Esophagus squamous epithelium (tissue), 4 donors: ENCODE results near the gene MTCH1.

ENCODE experiments used
- POLR2A ChIP-seq, 4 donors: fragments of 450-650 bp; IDR thresholded peaks; one replicate each; pipeline ENCODE4 v1.6.1; 2017; ENCODE audit warnings: antibody characterized with exemption in 4 of 4, mild to moderate bottlenecking in 4 of 4, moderate library complexity in 3 of 4
- TF ChIP-seq, protein P1 (sequence below), 6 experiments: fragments of 450-650 bp in 4 of 6; fragments of 200-600 bp in 2 of 6; sonication (generic) in 2 of 6; IDR thresholded peaks; one replicate each; pipeline ENCODE4 v1.5.1; 2016 to 2019; ENCODE audit warnings: antibody characterized with exemption in 6 of 6, mild to moderate bottlenecking in 4 of 6, moderate library complexity in 4 of 6

DNA sequence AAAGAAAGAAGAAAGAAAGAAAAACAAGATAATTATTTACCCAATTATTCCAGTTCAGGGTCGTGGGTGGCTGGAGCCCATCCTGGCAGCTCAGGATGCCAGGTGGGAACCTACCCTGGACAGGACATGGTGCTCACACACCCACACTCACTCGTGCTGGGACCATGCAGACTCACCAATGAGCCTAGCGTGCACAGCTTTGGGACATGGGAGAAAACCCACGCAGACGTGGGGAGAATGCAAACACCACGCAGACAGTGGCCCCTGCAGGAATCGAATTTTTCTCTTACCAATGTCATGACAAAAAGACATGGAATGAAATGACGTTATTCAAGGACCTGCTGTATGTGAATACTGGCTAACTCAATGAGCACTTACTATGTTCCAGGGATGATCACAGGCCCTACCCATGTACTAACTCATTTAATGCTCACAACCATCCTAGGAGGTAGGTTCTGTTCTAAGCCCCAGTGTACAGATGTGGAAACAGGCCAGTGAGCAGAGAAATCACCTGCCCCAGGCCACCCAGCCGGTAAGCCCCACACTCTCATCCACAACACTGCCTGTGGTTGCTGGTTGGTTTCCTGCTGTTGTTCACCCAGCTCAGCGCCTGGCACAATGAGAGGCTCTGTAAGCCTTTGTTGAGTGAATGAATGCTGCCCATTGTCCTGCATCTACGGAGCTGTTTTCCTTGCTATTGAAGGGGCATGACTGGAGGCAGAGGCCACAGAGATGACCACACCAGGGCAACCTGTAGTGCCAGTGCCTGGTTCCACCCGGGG lies 38.2 kb downstream of the MTCH1 start:
- no peak for TF ChIP-seq POLR2A (IDR thresholded peaks at IDR 0.05)
- TF ChIP-seq, protein P1, sequence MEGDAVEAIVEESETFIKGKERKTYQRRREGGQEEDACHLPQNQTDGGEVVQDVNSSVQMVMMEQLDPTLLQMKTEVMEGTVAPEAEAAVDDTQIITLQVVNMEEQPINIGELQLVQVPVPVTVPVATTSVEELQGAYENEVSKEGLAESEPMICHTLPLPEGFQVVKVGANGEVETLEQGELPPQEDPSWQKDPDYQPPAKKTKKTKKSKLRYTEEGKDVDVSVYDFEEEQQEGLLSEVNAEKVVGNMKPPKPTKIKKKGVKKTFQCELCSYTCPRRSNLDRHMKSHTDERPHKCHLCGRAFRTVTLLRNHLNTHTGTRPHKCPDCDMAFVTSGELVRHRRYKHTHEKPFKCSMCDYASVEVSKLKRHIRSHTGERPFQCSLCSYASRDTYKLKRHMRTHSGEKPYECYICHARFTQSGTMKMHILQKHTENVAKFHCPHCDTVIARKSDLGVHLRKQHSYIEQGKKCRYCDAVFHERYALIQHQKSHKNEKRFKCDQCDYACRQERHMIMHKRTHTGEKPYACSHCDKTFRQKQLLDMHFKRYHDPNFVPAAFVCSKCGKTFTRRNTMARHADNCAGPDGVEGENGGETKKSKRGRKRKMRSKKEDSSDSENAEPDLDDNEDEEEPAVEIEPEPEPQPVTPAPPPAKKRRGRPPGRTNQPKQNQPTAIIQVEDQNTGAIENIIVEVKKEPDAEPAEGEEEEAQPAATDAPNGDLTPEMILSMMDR (IDR thresholded peaks at IDR 0.05): no peak
